ENCODE measurements around the gene FANCC. TPM values are rescaled to one million over a fixed set of nuclear protein-coding genes. Genes with fewer than 3 reads are reported as not detected.

FANCC gene
- total and polyA plus RNA-seq, 10 donors, result 0.89 to 9.7 (median 6.6) TPM

- 73 to 82% (median 79%) methylated on average over 4 of the region's 4 CpGs for WGBS, 5 donors
- TF ChIP-seq, protein P1, sequence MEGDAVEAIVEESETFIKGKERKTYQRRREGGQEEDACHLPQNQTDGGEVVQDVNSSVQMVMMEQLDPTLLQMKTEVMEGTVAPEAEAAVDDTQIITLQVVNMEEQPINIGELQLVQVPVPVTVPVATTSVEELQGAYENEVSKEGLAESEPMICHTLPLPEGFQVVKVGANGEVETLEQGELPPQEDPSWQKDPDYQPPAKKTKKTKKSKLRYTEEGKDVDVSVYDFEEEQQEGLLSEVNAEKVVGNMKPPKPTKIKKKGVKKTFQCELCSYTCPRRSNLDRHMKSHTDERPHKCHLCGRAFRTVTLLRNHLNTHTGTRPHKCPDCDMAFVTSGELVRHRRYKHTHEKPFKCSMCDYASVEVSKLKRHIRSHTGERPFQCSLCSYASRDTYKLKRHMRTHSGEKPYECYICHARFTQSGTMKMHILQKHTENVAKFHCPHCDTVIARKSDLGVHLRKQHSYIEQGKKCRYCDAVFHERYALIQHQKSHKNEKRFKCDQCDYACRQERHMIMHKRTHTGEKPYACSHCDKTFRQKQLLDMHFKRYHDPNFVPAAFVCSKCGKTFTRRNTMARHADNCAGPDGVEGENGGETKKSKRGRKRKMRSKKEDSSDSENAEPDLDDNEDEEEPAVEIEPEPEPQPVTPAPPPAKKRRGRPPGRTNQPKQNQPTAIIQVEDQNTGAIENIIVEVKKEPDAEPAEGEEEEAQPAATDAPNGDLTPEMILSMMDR (IDR thresholded peaks at IDR 0.05 in 8 of 11, conservative IDR thresholded peaks at IDR 0.05 in 3 of 11), result no peak
- TF ChIP-seq POLR2A (IDR thresholded peaks at IDR 0.05), result no peak
- no peak for TF ChIP-seq POLR2AphosphoS5 (IDR thresholded peaks at IDR 0.05)
- no peak overlapping the region for H3K4me3 ChIP-seq
- peaks cover 0 to 11% (median 0%) of the 10 kb centered on the region in 6 donors for H3K36me3 ChIP-seq
- no peaks in the 10 kb centered on the region for H3K4me1 ChIP-seq
- intact Hi-C loops (cut with DNase I; ENCODE audit: low total_unique reads), result no loop called here
- H3K9me3 ChIP-seq, result peaks cover 0 to 10% (median 0%) of the 10 kb centered on the region in 8 donors
- DNase-seq, result no peak
- H3K27ac ChIP-seq, result no peak overlapping the region
- no peaks in the 10 kb centered on the region for H3K27me3 ChIP-seq (replicated peaks in 1 of 7)
Measured at GRCh38 chr9:95229230-95229915, 88.1 kb downstream of the FANCC start.

- no peak for DNase-seq
- H3K36me3 ChIP-seq, result peaks cover 0 to 11% (median 0%) of the 10 kb centered on the region in 6 donors
- peaks cover 0 to 10% (median 0%) of the 10 kb centered on the region in 8 donors for H3K9me3 ChIP-seq
- H3K27ac ChIP-seq, result no peak overlapping the region
- intact Hi-C loops (cut with DNase I; ENCODE audit: low total_unique reads), result no loop called here
- no peaks in the 10 kb centered on the region for H3K4me1 ChIP-seq
- WGBS, 5 donors, result 84 to 89% (median 88%) methylated on average over 7 of the region's 7 CpGs
- H3K4me3 ChIP-seq, result no peak overlapping the region
- no peaks in the 10 kb centered on the region for H3K27me3 ChIP-seq (replicated peaks in 1 of 7)
- TF ChIP-seq, protein P1 (IDR thresholded peaks at IDR 0.05 in 8 of 11, conservative IDR thresholded peaks at IDR 0.05 in 3 of 11), result no peak
- TF ChIP-seq POLR2AphosphoS5 (IDR thresholded peaks at IDR 0.05) (no peak), POLR2A (IDR thresholded peaks at IDR 0.05) (no peak)
Measured at GRCh38 chr9:95226921-95227320, 90.6 kb downstream of the FANCC start.

- intact Hi-C loops (cut with DNase I; ENCODE audit: low total_unique reads), result no loop called here
- Histone ChIP-seq H3K27ac (no peak overlapping the region), H3K9me3 (peaks cover 0 to 3% (median 0%) of the 10 kb centered on the region in 8 donors), H3K36me3 (peaks cover 0 to 7% (median 0%) of the 10 kb centered on the region in 6 donors), H3K4me1 (no peaks in the 10 kb centered on the region), H3K27me3 (replicated peaks in 1 of 7) (no peaks in the 10 kb centered on the region), H3K4me3 (no peak overlapping the region)
- DNase-seq, result no peak
- TF ChIP-seq POLR2AphosphoS5 (IDR thresholded peaks at IDR 0.05) (no peak), POLR2A (IDR thresholded peaks at IDR 0.05) (no peak)
- TF ChIP-seq, protein P1 (IDR thresholded peaks at IDR 0.05 in 8 of 11, conservative IDR thresholded peaks at IDR 0.05 in 3 of 11), result no peak
Measured at GRCh38 chr9:95225726-95226106, 91.8 kb downstream of the FANCC start.

- Histone ChIP-seq H3K27me3 (replicated peaks in 1 of 7) (no peaks in the 10 kb centered on the region), H3K27ac (no peak overlapping the region), H3K36me3 (peaks cover 0 to 2% (median 0%) of the 10 kb centered on the region in 6 donors), H3K4me3 (no peak overlapping the region), H3K9me3 (no peaks in the 10 kb centered on the region), H3K4me1 (no peaks in the 10 kb centered on the region)
- WGBS, 5 donors, result 80 to 90% (median 86%) methylated on average over 5 of the region's 5 CpGs
- no peak for DNase-seq
- TF ChIP-seq, protein P1 (IDR thresholded peaks at IDR 0.05 in 8 of 11, conservative IDR thresholded peaks at IDR 0.05 in 3 of 11), result no peak
- TF ChIP-seq POLR2A (IDR thresholded peaks at IDR 0.05) (no peak), POLR2AphosphoS5 (IDR thresholded peaks at IDR 0.05) (no peak)
- intact Hi-C loops (cut with DNase I; ENCODE audit: low total_unique reads), result no loop called here
Measured at GRCh38 chr9:95225076-95225725, 92.3 kb downstream of the FANCC start.

Data from spleen (tissue), 11 donors.